Ascending aorta (tissue), 2 donors: ENCODE results near the gene STXBP2. TPM values are rescaled to one million over a fixed set of nuclear protein-coding genes. Genes with fewer than 3 reads are reported as not detected.
A peak's percentile ranks its signal among the peaks of the same experiment; 100 is the strongest.

Source experiments
- DNase-seq, 2 donors: peaks; one replicate each; pipeline ENCODE4 v3.0.0-alpha.2; 2019; ENCODE audit warnings: low spot score in 2 of 2
- H3K27ac ChIP-seq, 2 donors: fragments of 200-600 bp; sonication (generic); one replicate each; pipeline ENCODE4 v1.5.1; 2016 to 2017; ENCODE audit warnings: mild to moderate bottlenecking in 1 of 2
- H3K27me3 ChIP-seq: fragments of 200-600 bp; sonication (generic); one replicate; pipeline ENCODE4 v1.5.1; 2017
- H3K36me3 ChIP-seq, 2 donors: fragments of 200-600 bp; sonication (generic); one replicate each; pipeline ENCODE4 v1.5.1; 2016
- H3K4me1 ChIP-seq, 2 donors: fragments of 200-600 bp; sonication (generic); one replicate each; pipeline ENCODE4 v1.5.1; 2016 to 2017; ENCODE audit warnings: mild to moderate bottlenecking in 1 of 2
- H3K4me3 ChIP-seq, 2 donors: fragments of 200-600 bp; sonication (generic); one replicate each; pipeline ENCODE4 v1.5.1; 2016 to 2017; ENCODE audit warnings: mild to moderate bottlenecking in 1 of 2
- H3K9me3 ChIP-seq, 2 donors: fragments of 200-600 bp; sonication (generic); one replicate each; pipeline ENCODE4 v1.5.1; 2016
- CTCF ChIP-seq, 3 experiments: fragments of 200-600 bp in 2 of 3; fragments of 450-650 bp in 1 of 3; sonication (generic) in 2 of 3; IDR thresholded peaks; one replicate each; pipeline ENCODE4 v1.5.1; 2016 to 2019; ENCODE audit warnings: antibody characterized with exemption in 3 of 3, mild to moderate bottlenecking in 1 of 3, moderate library complexity in 1 of 3
- intact Hi-C: fragments of 100-400 bp; cut with DNase I; formaldehyde crosslinking; loops from one replicate; pipeline ENCODE4 v1.15.1; 2023
- total RNA-seq: library from RNA; depleted of rRNA; stranded (reverse); fragments of >200 nt; gene quantifications from one replicate; pipeline ENCODE4 v1.1.0, GENCODE V29; 2016

Gene STXBP2
- total RNA-seq, 1 donor from 2014 or later = 26.6 TPM

DNA sequence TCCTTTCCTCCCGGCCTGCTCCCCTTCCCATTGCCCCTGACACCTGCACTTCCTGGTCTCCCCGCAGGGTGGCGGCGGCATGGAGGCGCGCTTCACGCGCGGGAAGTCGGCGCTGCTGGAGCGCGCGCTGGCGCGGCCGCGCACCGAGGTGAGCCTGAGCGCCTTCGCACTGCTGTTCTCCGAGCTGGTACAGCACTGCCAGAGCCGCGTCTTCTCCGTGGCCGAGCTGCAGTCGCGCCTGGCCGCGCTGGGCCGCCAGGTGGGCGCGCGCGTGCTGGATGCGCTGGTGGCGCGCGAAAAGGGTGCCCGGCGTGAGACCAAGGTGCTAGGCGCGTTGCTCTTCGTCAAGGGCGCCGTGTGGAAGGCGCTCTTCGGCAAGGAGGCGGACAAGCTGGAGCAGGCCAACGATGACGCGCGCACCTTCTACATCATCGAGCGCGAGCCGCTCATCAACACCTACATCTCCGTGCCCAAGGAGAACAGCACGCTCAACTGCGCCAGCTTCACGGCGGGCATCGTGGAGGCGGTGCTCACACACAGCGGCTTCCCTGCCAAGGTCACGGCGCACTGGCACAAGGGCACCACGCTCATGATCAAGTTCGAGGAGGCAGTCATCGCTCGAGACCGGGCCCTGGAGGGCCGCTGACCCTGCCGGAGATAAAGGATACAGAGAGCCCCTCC, 45.4 kb downstream of the STXBP2 start:
- no peak for DNase-seq
- intact Hi-C loops = no loop called here
- peaks cover 4 to 11% of the 10 kb centered on the region in 2 donors for H3K4me1 ChIP-seq
- H3K9me3 ChIP-seq = no peaks in the 10 kb centered on the region
- H3K27ac ChIP-seq = no peak overlapping the region
- no peaks in the 10 kb centered on the region for H3K27me3 ChIP-seq
- TF ChIP-seq CTCF (IDR thresholded peaks at IDR 0.05) = no peak
- H3K36me3 ChIP-seq = peaks cover 28 to 33% of the 10 kb centered on the region in 2 donors
- peak overlapping the region; percentile 98 to 99 for H3K4me3 ChIP-seq

- intact Hi-C loops = no loop called here
- H3K9me3 ChIP-seq = no peaks in the 10 kb centered on the region
- H3K4me3 ChIP-seq = no peak overlapping the region
- no peaks in the 10 kb centered on the region for H3K27me3 ChIP-seq
- H3K4me1 ChIP-seq = peaks cover 4 to 8% of the 10 kb centered on the region in 2 donors
- H3K36me3 ChIP-seq = peaks cover 28 to 33% of the 10 kb centered on the region in 2 donors
- DNase-seq = no peak
- TF ChIP-seq CTCF (IDR thresholded peaks at IDR 0.05) = no peak
- H3K27ac ChIP-seq = no peak overlapping the region
These were observed 48.9 kb downstream of the STXBP2 start for GRCh38 chr19:7685546-7686445.

DNA sequence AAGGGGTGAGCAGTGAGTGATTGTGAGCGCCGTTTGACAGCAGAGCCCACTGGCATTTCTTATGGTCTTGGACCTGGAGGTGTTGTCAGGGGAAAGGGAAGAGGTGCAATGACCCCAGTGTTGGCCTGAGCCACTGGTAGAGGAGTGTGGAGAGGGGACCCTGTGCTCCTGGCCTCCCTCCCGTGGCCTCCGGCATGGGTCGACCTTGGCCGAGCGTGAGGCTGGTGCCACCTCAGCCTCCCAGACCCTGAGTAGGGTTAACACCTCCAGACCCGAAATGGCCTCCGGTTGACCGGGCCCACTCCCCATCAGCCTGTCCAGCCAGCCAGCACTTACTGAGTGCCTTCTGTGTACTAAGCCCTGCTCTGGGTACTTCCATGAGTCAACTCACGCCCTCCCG, 50.3 kb downstream of the STXBP2 start:
- no peak for DNase-seq
- Histone ChIP-seq H3K9me3 (no peaks in the 10 kb centered on the region), H3K27me3 (no peaks in the 10 kb centered on the region), H3K27ac (no peak overlapping the region), H3K4me3 (no peak overlapping the region), H3K4me1 (peaks cover 1% of the 10 kb centered on the region in 2 donors), H3K36me3 (peaks cover 27 to 31% of the 10 kb centered on the region in 2 donors)
- TF ChIP-seq CTCF (IDR thresholded peaks at IDR 0.05) = no peak
- intact Hi-C loops = no loop called here

DNA sequence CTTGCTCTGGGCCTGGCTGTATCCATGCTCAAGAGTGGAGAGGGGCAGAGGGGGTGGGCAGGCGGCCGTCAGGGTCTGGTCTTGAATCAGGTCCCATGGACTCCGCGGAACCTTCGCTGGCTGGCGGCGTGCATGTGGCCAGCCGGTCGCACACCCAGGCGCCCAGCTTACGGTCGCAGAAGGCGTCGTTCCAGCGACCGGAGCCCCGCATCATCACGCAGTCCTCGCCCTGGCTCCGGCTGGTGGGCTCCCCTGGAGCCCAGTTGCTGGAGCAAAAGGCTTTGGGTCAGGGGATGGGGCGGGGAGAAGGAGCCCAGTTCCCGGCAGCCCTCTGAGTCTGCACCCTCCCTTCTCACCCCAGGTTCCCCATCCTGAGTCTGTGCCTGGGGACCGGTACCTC, 52.3 kb downstream of the STXBP2 start:
- no peak for DNase-seq
- no peak overlapping the region for H3K4me3 ChIP-seq
- H3K9me3 ChIP-seq = no peaks in the 10 kb centered on the region
- H3K27ac ChIP-seq = no peak overlapping the region
- intact Hi-C loops = no loop called here
- TF ChIP-seq CTCF (IDR thresholded peaks at IDR 0.05) = no peak
- H3K36me3 ChIP-seq = peaks cover 9 to 13% of the 10 kb centered on the region in 2 donors
- no peaks in the 10 kb centered on the region for H3K4me1 ChIP-seq
- no peaks in the 10 kb centered on the region for H3K27me3 ChIP-seq

- TF ChIP-seq CTCF (IDR thresholded peaks at IDR 0.05) = no peak
- H3K9me3 ChIP-seq = no peaks in the 10 kb centered on the region
- no peak overlapping the region for H3K27ac ChIP-seq
- H3K36me3 ChIP-seq = no peaks in the 10 kb centered on the region
- H3K4me3 ChIP-seq = no peak overlapping the region
- H3K4me1 ChIP-seq = no peaks in the 10 kb centered on the region
- intact Hi-C loops = no loop called here
- no peaks in the 10 kb centered on the region for H3K27me3 ChIP-seq
- DNase-seq = no peak
These were observed 53.9 kb downstream of the STXBP2 start for GRCh38 chr19:7690779-7691258.
